ENCODE results near the gene STX16. TPM values are rescaled to one million over a fixed set of nuclear protein-coding genes. Genes with fewer than 3 reads are reported as not detected.
A peak's percentile ranks its signal among the peaks of the same experiment; 100 is the strongest.

The STX16 gene
- total and polyA plus RNA-seq, 2 of the 13 experiments (the other 11 are each of a cell fraction or from before 2014, with no cell fraction given): 28.0 to 72.7 TPM

DNA sequence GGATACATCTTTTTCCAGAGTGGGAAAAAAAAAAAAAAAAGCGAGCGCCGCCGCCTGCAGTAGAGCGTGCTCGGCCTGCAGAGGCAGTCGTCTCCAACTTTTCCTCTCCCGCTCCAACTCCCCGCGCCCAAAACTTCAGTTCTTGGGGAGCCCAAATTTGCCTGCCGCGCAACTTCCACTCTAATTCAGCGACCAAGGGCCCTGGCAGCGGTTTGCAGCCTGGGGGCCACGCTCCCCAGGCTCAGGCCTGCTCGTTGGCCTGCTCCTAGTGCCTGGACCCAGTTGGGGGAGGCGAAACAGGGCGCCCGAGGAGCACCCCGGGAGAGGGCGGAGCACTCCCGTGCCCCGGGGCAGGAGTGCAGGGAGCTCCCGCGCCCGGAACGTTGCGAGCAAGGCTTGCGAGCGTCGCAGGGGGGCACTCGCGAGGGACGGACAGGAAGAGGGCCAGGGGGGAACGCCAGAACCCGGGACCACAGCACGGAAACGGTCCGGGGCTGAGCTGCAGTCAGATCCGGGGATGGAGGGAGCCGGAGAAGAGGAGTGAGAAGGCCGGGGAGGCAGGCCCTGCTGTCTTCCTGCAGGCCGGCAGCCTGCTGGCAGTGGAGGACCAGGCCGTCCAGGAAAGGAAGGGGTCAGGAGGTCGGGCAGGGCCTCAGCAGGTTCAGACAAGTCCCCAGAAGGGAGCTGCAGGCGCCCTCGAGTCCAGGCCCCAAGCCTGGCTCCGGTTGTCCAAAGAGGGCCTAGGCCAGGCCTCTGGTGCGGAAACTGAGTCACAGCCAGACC is at the start of gene STX16 (continued):
- peak; percentile 98 for TF ChIP-seq HNRNPL (IDR thresholded peaks at IDR 0.05; ENCODE audit: low read depth, low read length)
- peak; percentile 98 for TF ChIP-seq ZNF563 (CRISPR knock-in tag; IDR thresholded peaks at IDR 0.05)
- peak; percentile 99 for TF ChIP-seq ZSCAN31 (CRISPR knock-in tag; IDR thresholded peaks at IDR 0.05; ENCODE audit: low read depth)
- TF ChIP-seq, protein P1, sequence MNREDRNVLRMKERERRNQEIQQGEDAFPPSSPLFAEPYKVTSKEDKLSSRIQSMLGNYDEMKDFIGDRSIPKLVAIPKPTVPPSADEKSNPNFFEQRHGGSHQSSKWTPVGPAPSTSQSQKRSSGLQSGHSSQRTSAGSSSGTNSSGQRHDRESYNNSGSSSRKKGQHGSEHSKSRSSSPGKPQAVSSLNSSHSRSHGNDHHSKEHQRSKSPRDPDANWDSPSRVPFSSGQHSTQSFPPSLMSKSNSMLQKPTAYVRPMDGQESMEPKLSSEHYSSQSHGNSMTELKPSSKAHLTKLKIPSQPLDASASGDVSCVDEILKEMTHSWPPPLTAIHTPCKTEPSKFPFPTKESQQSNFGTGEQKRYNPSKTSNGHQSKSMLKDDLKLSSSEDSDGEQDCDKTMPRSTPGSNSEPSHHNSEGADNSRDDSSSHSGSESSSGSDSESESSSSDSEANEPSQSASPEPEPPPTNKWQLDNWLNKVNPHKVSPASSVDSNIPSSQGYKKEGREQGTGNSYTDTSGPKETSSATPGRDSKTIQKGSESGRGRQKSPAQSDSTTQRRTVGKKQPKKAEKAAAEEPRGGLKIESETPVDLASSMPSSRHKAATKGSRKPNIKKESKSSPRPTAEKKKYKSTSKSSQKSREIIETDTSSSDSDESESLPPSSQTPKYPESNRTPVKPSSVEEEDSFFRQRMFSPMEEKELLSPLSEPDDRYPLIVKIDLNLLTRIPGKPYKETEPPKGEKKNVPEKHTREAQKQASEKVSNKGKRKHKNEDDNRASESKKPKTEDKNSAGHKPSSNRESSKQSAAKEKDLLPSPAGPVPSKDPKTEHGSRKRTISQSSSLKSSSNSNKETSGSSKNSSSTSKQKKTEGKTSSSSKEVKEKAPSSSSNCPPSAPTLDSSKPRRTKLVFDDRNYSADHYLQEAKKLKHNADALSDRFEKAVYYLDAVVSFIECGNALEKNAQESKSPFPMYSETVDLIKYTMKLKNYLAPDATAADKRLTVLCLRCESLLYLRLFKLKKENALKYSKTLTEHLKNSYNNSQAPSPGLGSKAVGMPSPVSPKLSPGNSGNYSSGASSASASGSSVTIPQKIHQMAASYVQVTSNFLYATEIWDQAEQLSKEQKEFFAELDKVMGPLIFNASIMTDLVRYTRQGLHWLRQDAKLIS (CRISPR knock-in tag; IDR thresholded peaks at IDR 0.05): peak; percentile 76
- TF ChIP-seq ZNF121 (CRISPR knock-in tag; IDR thresholded peaks at IDR 0.05): peak; percentile 86
- 0 out of 2 replicates have a peak, but pooled peaks have one; percentile 48 for TF ChIP-seq NR2F6 (IDR thresholded peaks at IDR 0.05)
- peak; percentile 93 for TF ChIP-seq NR2F6 (CRISPR knock-in tag; IDR thresholded peaks at IDR 0.05)
- TF ChIP-seq, protein P2, sequence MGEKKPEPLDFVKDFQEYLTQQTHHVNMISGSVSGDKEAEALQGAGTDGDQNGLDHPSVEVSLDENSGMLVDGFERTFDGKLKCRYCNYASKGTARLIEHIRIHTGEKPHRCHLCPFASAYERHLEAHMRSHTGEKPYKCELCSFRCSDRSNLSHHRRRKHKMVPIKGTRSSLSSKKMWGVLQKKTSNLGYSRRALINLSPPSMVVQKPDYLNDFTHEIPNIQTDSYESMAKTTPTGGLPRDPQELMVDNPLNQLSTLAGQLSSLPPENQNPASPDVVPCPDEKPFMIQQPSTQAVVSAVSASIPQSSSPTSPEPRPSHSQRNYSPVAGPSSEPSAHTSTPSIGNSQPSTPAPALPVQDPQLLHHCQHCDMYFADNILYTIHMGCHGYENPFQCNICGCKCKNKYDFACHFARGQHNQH (CRISPR knock-in tag; IDR thresholded peaks at IDR 0.05): peak; percentile 96
- peak; percentile 95 for TF ChIP-seq ZNF232 (CRISPR knock-in tag; IDR thresholded peaks at IDR 0.05; ENCODE audit: borderline replicate concordance)
- TF ChIP-seq ZNF558 (CRISPR knock-in tag; IDR thresholded peaks at IDR 0.05; ENCODE audit: borderline replicate concordance): peak; percentile 97
- peak; percentile 100 for TF ChIP-seq ASH2L (IDR thresholded peaks at IDR 0.05; ENCODE audit: insufficient read length, low read depth, low read length)
- TF ChIP-seq ZMYM4 (CRISPR knock-in tag; IDR thresholded peaks at IDR 0.05): peak; percentile 99
- no peak for TF ChIP-seq NPAS2 (CRISPR knock-in tag; IDR thresholded peaks at IDR 0.05; ENCODE audit: borderline replicate concordance)
- peak; percentile 94 for TF ChIP-seq GPN1 (CRISPR knock-in tag; IDR thresholded peaks at IDR 0.05; ENCODE audit: borderline replicate concordance)
- peak; percentile 96 for TF ChIP-seq POLR2G (IDR thresholded peaks at IDR 0.05; ENCODE audit: low read depth, low read length)
- TF ChIP-seq ZNF264 (CRISPR knock-in tag; IDR thresholded peaks at IDR 0.05): peak; percentile 94
- TF ChIP-seq HDAC2 (CRISPR knock-in tag; IDR thresholded peaks at IDR 0.05): peak; percentile 99
- TF ChIP-seq ZNF562 (CRISPR knock-in tag; IDR thresholded peaks at IDR 0.05; ENCODE audit: borderline replicate concordance): no peak
